ENCODE measurements around the gene OVOL1.

The OVOL1 gene

DNA sequence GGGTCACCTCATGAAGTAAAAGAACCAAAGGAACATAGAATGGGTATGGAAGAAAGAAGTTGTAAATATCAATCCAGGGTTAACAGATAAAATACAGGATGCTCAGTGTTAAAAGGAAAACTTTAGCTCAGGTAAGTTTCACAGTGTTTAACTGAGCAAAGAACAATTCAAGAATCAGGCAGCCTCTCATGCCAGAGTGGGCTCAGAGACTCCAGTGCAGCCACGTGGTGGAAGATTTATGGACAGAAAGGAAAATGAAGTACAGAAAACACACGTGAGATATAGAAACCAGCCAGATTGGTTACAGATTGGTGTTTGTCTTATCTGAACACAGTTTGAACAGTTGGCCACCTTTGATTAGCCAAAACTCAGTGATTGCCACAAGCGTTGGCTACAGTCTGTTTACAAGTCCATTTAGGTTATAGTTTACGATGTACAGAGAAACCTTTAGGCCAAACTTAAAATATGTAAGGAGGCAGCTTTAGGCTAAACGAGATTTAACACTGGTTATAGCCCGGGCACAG, 15.2 kb upstream of the OVOL1 start:
- peaks cover 30% of the 10 kb centered on the region for H3K4me1 Mint-ChIP-seq (ENCODE audit: low read depth)
- H3K4me3 Mint-ChIP-seq = no peak overlapping the region
- H3K9me3 Mint-ChIP-seq = no peaks in the 10 kb centered on the region
- H3K27ac Mint-ChIP-seq = no peak overlapping the region
- DNase-seq = no peak
- no peaks in the 10 kb centered on the region for H3K27me3 Mint-ChIP-seq
- H3K36me3 Mint-ChIP-seq (ENCODE audit: low read depth) = peaks cover 6% of the 10 kb centered on the region

DNA sequence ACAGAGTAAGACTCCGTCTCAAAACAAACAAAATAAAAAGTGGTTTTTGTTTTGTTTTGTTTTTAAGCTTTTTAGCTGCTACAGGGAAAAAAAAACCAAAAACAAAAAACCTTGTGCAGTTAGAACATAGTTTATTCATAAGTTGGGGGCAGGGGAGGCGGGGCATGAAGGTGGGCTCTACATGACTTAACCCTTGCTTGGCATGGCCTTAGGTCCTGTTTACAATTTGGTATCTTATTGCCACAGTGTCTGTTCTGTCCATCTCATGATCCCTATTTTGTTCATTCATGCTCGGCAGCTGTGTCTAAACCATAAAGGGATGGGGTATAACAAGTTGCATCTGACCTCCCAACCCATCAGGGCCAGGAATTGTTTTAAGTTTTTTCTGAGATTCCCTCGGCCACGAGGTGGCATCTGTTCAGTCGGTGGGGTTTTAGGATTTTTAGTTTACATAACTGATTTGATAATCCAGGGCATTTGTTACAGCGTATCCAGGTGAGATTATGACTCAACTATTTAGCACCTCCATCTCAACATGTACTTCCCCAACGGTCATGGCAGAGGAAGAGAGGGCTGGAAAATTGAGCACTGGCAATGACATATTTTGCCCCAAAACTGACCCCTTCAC, 13.0 kb upstream of the OVOL1 start:
- no peaks in the 10 kb centered on the region for H3K27me3 Mint-ChIP-seq
- peaks cover 35% of the 10 kb centered on the region for H3K4me1 Mint-ChIP-seq (ENCODE audit: low read depth)

DNA sequence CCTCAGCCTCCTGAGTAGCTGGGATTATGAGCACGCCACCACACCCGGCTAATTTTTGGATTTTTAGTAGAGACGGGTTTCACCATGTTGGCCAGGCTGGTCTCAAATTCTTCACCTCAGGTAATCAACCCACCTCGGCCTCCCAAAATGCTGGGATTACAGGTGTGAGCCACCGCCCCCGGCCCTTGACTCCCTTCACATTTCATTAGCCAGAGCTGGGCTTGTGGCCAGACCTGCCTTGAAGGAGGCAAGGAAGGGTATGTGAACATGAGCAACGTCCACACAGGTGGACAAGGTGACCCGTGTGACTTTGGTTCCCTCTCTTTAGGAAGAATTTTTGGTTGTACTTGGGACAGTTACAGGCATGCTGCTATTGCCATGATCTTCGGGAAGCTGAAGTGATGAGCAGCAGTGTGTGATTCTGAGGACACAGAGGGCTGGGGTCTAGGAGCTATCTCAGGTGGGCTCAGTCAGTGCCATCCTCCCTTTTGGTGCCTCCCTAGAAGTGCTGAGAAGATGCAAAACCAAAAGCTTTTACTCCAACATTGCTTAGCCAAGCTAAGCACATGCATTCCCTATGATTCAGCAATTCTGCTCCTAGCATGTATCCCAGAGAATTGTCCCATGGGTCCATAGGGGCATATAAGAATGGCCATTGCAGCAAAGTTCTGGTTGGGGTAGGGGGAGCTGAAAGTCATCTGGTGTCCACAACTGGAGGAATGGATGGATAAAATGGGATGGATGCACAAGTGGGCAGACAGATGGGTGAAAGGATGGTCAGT, 12.1 kb upstream of the OVOL1 start:
- H3K4me1 Mint-ChIP-seq (ENCODE audit: low read depth) = peaks cover 39% of the 10 kb centered on the region
- no peaks in the 10 kb centered on the region for H3K27me3 Mint-ChIP-seq
- H3K4me3 Mint-ChIP-seq = no peak overlapping the region
- H3K36me3 Mint-ChIP-seq (ENCODE audit: low read depth) = peaks cover 32% of the 10 kb centered on the region
- DNase-seq = no peak
- H3K27ac Mint-ChIP-seq = peak overlapping the region; percentile 65
- H3K9me3 Mint-ChIP-seq = no peaks in the 10 kb centered on the region

More for the DNA sequence above, 13.0 kb upstream of the OVOL1 start:
- no peak overlapping the region for H3K27ac Mint-ChIP-seq
- no peak for DNase-seq
- H3K4me3 Mint-ChIP-seq = no peak overlapping the region
- no peaks in the 10 kb centered on the region for H3K9me3 Mint-ChIP-seq
- peaks cover 25% of the 10 kb centered on the region for H3K36me3 Mint-ChIP-seq (ENCODE audit: low read depth)

DNA sequence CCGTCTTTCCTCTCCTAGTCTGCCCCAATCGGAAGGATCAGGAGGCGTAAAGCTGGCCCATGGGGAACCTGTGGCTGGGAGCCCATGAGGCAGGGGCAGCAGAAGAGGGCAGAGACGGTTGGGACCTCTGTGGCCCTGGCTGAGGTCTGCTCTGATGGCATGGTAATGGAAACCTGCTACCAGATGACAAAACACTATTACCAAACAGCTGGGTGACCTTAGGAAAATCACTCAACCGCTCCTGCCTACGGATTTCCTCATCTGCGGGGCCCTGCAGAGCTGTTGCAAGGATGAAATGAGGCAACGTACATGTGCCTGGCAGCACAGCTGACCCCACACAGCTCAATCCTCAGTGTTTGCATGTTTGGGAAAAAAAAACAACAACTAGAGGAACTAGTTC, 10.7 kb upstream of the OVOL1 start:
- Mint-ChIP-seq H3K27ac (peak overlapping the region; percentile 55), H3K4me3 (peak overlapping the region; percentile 33)

DNA sequence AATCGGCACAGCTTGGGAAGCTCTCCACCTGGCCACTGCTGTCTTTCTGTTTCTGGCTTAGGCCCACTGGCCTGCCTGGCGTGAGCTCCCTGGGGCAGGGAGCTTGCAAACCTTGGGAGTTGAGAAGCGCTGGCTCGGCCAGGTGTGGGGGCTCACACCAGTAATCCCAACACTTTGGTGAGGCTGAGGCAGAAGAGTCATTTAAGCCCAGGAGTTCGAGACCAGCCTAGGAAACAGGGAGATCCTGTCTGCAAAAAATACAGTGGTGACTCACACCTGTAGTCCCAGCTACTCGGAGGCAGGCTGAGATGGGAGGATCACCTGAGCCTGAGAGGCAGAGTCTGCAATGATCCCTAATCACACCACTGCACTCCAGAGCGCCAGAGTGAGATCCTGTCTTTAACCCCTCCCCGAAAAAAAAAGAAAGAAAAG, 10.1 kb upstream of the OVOL1 start:
- Mint-ChIP-seq H3K36me3 (ENCODE audit: low read depth) (peaks cover 37% of the 10 kb centered on the region), H3K27ac (peak overlapping the region; percentile 51), H3K9me3 (no peaks in the 10 kb centered on the region), H3K4me3 (no peak overlapping the region), H3K27me3 (no peaks in the 10 kb centered on the region), H3K4me1 (ENCODE audit: low read depth) (peaks cover 39% of the 10 kb centered on the region)
- no peak for DNase-seq

More for the DNA sequence above, 10.7 kb upstream of the OVOL1 start:
- peaks cover 39% of the 10 kb centered on the region for H3K4me1 Mint-ChIP-seq (ENCODE audit: low read depth)
- no peaks in the 10 kb centered on the region for H3K9me3 Mint-ChIP-seq
- peaks cover 37% of the 10 kb centered on the region for H3K36me3 Mint-ChIP-seq (ENCODE audit: low read depth)
- no peaks in the 10 kb centered on the region for H3K27me3 Mint-ChIP-seq
- DNase-seq = no peak

DNA sequence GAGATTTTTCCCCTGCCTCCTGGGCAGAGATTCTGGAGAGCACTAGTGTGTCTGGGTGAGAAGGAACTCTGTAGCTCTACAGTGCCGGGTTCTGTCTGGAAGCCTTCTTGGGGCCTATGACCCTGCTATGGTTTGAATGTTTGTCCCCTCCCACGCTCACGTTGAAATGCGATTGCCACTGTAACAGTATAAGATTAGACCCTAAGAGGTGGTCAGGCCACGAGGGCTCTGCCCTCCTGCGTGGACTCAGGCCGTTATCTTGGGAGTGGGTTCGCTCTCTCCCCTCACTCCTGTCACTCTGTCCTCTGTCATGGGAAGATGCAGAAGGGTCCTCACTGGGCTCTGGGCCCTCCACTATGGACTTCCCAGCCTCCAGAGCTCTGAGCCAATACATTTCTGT, 9.6 kb upstream of the OVOL1 start:
- Mint-ChIP-seq H3K4me1 (ENCODE audit: low read depth) (peaks cover 39% of the 10 kb centered on the region), H3K27ac (peak overlapping the region; percentile 51), H3K4me3 (no peak overlapping the region), H3K36me3 (ENCODE audit: low read depth) (peaks cover 37% of the 10 kb centered on the region), H3K27me3 (no peaks in the 10 kb centered on the region), H3K9me3 (no peaks in the 10 kb centered on the region)
- DNase-seq = no peak

DNA sequence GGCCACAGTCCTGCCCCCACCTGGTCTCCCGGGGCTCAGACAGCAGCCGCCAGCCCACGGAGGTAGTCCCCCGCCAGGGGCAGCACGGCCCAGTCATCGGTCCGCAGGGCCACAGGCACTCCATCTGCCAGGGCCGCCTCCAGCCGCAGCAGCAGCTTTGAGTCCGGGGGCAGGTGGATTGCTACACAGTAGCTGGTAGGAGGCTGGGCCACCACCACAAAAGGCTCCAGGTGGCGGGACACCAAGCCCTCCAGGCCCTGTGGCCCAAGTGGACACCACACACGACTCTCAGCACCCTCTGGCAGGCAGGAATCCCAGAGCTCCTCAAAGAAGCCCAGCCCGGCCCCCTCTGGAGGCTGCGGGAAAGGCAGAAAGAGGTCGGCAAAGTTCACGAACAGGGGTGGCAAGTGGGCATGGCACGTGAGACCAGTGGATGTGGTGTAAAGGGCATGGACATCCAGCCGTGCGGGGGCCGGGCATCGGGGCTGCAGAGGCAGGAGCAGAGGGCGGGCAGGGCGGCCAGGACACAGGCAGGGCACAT, 9.0 kb upstream of the OVOL1 start:
- peaks cover 41% of the 10 kb centered on the region for H3K4me1 Mint-ChIP-seq (ENCODE audit: low read depth)
- H3K4me3 Mint-ChIP-seq = no peak overlapping the region
- H3K27ac Mint-ChIP-seq = peak overlapping the region; percentile 22

DNA sequence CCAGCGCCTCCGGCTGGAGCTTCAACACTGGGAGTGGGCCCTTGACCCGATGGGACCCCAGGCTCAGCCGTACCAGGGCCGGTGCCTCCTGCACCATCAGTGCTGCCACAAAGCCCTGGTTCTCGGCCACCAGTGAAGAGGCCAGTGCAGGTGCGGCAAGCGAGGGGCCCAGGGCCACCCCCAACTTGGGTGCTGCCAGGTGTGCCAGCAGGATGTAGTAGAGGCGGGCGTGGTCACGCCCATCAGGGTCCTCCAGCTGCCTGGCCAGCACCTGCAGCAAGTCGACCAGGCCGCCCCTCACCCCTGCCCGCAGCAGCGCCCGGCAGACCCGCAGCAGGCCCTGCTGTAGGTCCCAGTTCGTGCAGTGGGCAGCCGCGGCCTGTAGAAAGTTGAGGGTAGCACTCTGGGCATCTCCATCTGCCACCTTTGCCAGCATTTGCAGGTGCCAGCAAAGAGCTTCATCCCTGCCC, 8.4 kb upstream of the OVOL1 start:
- DNase-seq = no peak
- Mint-ChIP-seq H3K4me3 (no peak overlapping the region), H3K9me3 (no peaks in the 10 kb centered on the region), H3K4me1 (ENCODE audit: low read depth) (peaks cover 38% of the 10 kb centered on the region), H3K27ac (no peak overlapping the region), H3K36me3 (ENCODE audit: low read depth) (peaks cover 37% of the 10 kb centered on the region), H3K27me3 (no peaks in the 10 kb centered on the region)

More for the DNA sequence above, 9.0 kb upstream of the OVOL1 start:
- DNase-seq = no peak
- H3K36me3 Mint-ChIP-seq (ENCODE audit: low read depth) = peaks cover 37% of the 10 kb centered on the region
- H3K27me3 Mint-ChIP-seq = no peaks in the 10 kb centered on the region
- no peaks in the 10 kb centered on the region for H3K9me3 Mint-ChIP-seq

DNA sequence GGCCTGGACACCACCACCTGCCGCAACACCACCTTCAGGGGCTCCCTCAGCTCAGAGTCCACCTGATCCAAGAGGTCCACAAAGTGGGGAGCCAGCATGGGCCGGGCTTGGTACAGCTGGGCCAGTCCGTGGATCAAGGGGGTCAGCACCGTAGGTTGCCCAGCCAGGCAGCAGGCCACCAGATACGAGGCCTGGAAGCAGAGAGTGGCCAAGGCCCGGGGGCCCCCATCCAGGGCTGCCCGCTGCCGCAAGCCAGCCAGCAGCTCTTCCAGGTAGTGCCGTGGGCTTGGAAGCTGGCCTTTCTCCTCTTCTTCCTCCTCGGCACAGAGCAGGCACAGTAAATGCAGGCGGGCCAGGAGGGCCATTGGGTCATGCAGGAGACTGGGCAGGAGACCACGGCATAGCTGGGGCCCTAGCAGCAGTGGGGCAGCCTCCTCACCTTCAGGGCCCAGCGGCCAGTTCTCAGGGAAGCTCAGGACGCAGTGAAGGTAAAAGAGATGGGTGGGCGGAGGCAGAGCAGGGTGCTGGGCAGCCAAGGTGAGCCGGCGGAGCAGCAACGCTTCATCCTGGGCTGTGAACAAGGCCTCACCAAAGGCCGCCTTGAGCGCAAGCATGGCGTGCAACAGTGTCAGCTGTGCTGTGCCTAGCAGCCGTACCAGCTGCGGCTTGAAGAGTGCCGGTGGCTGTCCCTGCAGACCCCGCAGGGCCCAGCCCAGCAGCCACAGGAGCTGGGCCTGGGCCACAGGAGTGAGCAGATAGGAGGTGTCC, 7.8 kb upstream of the OVOL1 start:
- no peak for DNase-seq
- H3K27me3 Mint-ChIP-seq = peaks cover 4% of the 10 kb centered on the region
- no peak overlapping the region for H3K27ac Mint-ChIP-seq
- no peaks in the 10 kb centered on the region for H3K9me3 Mint-ChIP-seq
- peaks cover 35% of the 10 kb centered on the region for H3K4me1 Mint-ChIP-seq (ENCODE audit: low read depth)
- H3K4me3 Mint-ChIP-seq = peak overlapping the region; percentile 87
- H3K36me3 Mint-ChIP-seq (ENCODE audit: low read depth) = peaks cover 37% of the 10 kb centered on the region

DNA sequence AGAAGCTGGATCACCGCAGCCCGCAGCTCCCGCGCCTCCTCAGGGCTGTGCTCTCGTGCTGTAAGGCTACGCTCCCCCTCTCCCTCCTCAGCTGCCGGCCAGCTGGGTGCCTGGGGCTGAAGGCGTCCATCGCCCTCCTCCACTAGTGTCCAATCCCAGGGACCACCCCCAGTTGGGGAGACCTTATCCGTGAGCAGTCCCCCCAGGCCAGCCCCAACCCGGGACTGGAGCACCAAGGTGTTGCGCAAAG, 7.3 kb upstream of the OVOL1 start:
- no peak for DNase-seq
- Mint-ChIP-seq H3K36me3 (ENCODE audit: low read depth) (peaks cover 37% of the 10 kb centered on the region), H3K27me3 (peaks cover 8% of the 10 kb centered on the region), H3K4me1 (ENCODE audit: low read depth) (peaks cover 32% of the 10 kb centered on the region), H3K27ac (no peak overlapping the region), H3K9me3 (no peaks in the 10 kb centered on the region), H3K4me3 (peak overlapping the region; percentile 87)

DNA sequence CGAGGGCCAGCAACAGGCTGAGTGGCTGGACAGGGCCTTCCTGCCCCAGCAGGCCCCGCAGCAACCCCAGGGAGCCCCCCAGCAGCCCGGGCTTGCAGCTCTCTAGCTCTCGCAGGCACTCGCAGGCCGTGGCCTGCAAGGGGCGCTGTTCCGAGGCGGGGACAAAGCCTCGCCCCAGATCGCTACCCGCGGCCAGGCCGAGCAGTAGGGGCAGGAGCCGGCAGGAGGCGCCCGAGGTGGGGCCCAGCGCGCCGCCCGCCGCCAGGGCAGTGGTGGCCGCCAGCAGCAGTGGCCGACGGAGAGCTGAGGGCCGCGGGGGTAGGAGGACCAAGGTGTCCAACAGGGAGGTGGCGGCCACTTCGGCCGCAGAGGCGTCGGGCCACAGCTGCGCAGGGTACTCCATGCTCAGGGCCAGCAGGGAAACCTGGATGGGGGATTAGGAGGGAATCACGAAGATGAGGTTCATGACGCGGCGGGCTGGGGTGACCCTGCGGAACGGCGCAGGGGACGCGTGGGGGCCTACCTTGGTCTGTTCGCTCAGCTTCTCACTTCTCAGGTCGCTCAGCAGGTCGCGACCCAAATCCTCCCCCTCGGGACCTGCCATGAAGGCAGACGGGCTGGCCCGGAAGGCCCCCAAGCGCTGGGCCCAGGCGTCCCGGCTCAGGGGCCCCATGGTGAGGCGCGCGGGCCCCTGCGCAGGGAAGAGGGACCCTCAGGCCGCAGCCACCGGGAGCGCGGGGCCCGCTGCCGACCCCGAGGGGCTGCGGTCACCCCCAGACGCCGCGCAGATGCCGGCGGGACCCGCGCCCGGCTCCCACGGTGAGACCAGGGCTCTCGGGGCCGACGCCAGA, 6.7 kb upstream of the OVOL1 start:
- peak; percentile 89 for DNase-seq
- Mint-ChIP-seq H3K4me3 (peak overlapping the region; percentile 87), H3K4me1 (ENCODE audit: low read depth) (peaks cover 31% of the 10 kb centered on the region), H3K9me3 (no peaks in the 10 kb centered on the region), H3K27ac (peak overlapping the region; percentile 89), H3K27me3 (peaks cover 12% of the 10 kb centered on the region), H3K36me3 (ENCODE audit: low read depth) (peaks cover 37% of the 10 kb centered on the region)

DNA sequence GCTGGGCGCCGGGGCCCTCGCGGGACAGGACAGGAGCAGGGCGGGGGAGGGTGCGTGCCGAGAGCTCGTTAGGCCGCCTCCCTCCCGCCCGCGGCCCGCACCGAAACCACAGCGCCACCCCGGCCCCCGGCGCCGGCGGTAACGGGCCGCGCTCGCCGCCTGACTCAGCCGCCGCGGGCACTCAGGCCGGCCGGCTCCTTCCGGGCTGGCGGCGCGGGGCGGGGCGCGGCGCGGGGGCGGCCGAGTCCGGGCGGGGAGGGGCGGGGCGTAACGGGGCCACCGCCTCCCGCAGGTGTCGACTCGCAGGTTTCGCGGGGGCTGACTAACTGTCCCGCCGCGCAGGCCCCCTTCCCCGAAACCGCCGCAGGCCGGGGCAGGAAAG, 6.1 kb upstream of the OVOL1 start, which contains the start of gene AP5B1:
Gene AP5B1 (minus strand): TSS at position 207 of the 382 bp plus-strand sequence. CDS start 385 bp downstream, outside the sequence.
- no peaks in the 10 kb centered on the region for H3K9me3 Mint-ChIP-seq
- peaks cover 37% of the 10 kb centered on the region for H3K36me3 Mint-ChIP-seq (ENCODE audit: low read depth)
- peaks cover 18% of the 10 kb centered on the region for H3K27me3 Mint-ChIP-seq
- peak; percentile 87 for DNase-seq
- H3K27ac Mint-ChIP-seq = peak within 1 kb of the TSS; percentile 89
- H3K4me1 Mint-ChIP-seq (ENCODE audit: low read depth) = peaks cover 36% of the 10 kb centered on the region
- H3K4me3 Mint-ChIP-seq = peak within 1 kb of the TSS; percentile 87

DNA sequence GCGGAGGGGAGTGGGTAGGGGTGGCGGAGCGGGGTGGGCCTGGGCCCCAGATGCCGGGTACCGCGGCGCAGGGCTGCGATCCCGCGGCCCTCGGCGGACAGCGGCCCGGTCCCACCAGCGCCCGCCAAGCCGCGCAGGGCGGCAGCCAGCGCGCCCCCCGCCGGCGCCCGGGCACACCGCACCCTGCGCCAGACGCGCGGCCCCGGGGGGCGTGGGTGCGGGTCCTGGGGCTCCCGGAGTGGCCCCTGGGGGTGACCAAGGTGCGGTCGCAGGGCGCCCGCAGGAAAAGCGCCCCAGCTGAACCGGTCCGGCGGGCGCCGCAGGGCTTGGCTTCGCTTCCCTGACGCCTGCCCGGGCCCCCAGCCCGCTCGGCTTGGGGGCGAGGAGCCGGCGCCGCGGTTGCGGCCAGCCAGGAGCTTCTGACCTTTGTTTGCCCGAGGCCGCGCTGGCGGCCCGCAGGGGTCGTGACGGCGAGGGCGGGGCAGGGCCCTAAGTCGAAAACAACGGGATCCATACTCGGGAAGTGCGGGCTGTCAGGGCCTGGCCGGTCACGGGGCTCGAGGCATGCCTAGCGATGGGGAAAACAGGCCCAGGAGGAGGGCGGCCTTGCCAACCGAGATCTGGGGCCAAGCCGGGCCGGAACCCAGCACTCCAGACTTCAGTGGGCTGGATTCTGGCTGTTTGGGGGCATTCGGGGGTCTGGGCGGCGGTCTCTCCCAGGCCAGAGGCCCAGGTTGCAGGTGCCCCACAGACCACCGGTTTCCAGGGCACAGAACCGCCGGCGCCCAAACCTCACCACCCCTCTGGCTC, 5.5 kb upstream of the OVOL1 start:
- peaks cover 33% of the 10 kb centered on the region for H3K4me1 Mint-ChIP-seq (ENCODE audit: low read depth)
- H3K4me3 Mint-ChIP-seq = peak overlapping the region; percentile 41
- H3K27ac Mint-ChIP-seq = no peak overlapping the region
- DNase-seq = no peak
- H3K27me3 Mint-ChIP-seq = peaks cover 22% of the 10 kb centered on the region
- H3K9me3 Mint-ChIP-seq = no peaks in the 10 kb centered on the region
- peaks cover 33% of the 10 kb centered on the region for H3K36me3 Mint-ChIP-seq (ENCODE audit: low read depth)

Measured in activated T-cell treated with anti-CD3 and anti-CD28 coated beads, Interleukin-2, amount 50 U/mL, for 24 hours (primary cell).